ENCODE data around the gene TLK1. TPM values are rescaled to one million over a fixed set of nuclear protein-coding genes. Genes with fewer than 3 reads are reported as not detected.
"Not testable (repeated sequence)": the region's sequence is repeated elsewhere in the genome, so short reads cannot be mapped to it uniquely, and the experiment has no call there.

The TLK1 gene
- total RNA-seq, 4 donors from 2014 or later: 32.2 to 64.3 (median 45.4) TPM

DNA sequence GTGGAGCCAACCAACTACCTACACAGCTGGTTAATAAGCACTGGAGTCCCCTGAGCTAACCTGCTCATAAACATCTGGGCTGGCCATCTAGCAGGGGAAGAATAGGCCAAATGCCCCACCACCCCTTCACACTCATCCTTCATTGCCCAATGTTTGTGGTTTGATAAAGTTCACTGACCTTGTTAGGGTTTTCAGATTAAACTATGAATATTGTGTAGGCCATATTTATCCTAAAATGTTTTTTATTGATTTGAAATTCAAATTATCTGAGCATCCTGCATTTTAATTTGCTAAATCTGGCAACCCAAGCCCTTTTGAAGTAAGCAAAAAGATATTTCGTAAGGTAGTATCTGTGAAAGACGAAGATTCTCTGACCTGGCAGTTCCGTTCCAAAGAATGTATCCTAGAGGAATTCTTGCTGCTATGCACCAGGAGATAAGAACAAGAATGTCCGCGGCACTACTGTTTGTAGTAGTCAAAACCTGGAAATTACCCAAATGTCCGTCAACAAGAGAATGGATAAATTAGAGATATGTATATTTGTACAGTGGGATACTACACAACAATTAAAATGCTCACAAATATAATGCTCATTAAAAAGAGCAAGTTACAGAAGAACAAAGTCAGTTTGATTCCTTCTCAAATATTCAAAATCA is 5.8 kb upstream of the TLK1 start:
- no peaks in the 10 kb centered on the region for H3K9me3 ChIP-seq
- TF ChIP-seq, protein P1, sequence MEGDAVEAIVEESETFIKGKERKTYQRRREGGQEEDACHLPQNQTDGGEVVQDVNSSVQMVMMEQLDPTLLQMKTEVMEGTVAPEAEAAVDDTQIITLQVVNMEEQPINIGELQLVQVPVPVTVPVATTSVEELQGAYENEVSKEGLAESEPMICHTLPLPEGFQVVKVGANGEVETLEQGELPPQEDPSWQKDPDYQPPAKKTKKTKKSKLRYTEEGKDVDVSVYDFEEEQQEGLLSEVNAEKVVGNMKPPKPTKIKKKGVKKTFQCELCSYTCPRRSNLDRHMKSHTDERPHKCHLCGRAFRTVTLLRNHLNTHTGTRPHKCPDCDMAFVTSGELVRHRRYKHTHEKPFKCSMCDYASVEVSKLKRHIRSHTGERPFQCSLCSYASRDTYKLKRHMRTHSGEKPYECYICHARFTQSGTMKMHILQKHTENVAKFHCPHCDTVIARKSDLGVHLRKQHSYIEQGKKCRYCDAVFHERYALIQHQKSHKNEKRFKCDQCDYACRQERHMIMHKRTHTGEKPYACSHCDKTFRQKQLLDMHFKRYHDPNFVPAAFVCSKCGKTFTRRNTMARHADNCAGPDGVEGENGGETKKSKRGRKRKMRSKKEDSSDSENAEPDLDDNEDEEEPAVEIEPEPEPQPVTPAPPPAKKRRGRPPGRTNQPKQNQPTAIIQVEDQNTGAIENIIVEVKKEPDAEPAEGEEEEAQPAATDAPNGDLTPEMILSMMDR (IDR thresholded peaks at IDR 0.05): no peak
- TF ChIP-seq EP300 (IDR thresholded peaks at IDR 0.05): no peak
- TF ChIP-seq POLR2A (IDR thresholded peaks at IDR 0.05): no peak
- TF ChIP-seq POLR2AphosphoS5 (IDR thresholded peaks at IDR 0.05): no peak
- 55 to 96% methylated on average over 6 of the region's 6 CpGs for WGBS, 2 donors (ENCODE audit: low coverage in 1 of 2)
- no peak for ATAC-seq
- H3K36me3 ChIP-seq: no peaks in the 10 kb centered on the region
- no peak overlapping the region for H3K27ac ChIP-seq
- no peak overlapping the region for H3K4me3 ChIP-seq
- H3K4me1 ChIP-seq: peaks cover 0 to 9% (median 0%) of the 10 kb centered on the region in 3 donors
- H3K27me3 ChIP-seq: no peaks in the 10 kb centered on the region

DNA sequence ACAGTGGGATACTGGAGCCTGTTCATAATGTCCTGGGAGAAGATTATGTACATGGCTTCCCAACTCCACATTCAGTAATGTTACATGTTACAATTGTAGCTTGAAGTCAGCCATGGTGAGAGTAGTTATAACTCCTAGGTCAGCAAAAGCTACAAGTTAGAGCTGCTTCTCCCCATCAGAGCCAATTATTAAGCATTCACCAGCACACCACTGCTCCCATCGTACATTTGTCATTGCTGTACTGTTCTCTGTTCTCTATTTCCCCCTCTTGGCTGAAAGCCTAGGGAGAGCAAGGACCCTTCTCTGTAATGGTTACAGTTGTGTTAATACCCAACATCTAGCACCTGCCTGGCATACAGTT is 5.3 kb upstream of the TLK1 start:
- no peak for ATAC-seq

DNA sequence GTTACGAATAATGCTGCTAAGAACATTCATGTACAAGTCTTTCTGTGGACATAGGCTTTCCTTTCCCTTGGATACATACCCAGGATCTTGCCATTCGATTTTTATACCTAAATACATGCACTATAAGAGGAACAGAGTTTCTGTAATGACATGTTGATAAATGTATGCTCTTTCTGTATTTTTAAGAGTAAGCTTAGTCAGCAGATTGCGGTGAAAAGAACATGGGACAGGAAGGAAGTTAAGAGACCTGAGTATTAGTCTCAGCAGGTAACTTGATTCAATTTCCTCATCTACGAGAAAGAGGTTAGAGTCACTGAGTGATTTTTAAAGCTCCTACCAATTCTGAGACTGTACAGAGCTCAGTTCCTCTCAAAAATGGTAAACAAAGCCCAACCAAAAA is 2.6 kb upstream of the TLK1 start:
- no peak overlapping the region for H3K4me3 ChIP-seq
- no peak for ATAC-seq
- H3K36me3 ChIP-seq: no peaks in the 10 kb centered on the region
- WGBS, 2 donors (ENCODE audit: low coverage in 1 of 2): 71 to 86% methylated on average over 2 to 4 of the region's 4 CpGs
- peaks cover 0 to 19% (median 0%) of the 10 kb centered on the region in 3 donors for H3K4me1 ChIP-seq
- H3K27ac ChIP-seq: no peak overlapping the region
- TF ChIP-seq, protein P1 (IDR thresholded peaks at IDR 0.05): no peak
- TF ChIP-seq POLR2A (IDR thresholded peaks at IDR 0.05) (no peak), EP300 (IDR thresholded peaks at IDR 0.05) (no peak), POLR2AphosphoS5 (IDR thresholded peaks at IDR 0.05) (no peak)
- H3K9me3 ChIP-seq: no peaks in the 10 kb centered on the region
- no peaks in the 10 kb centered on the region for H3K27me3 ChIP-seq

More for the DNA sequence above, 5.3 kb upstream of the TLK1 start:
- H3K9me3 ChIP-seq: no peaks in the 10 kb centered on the region
- H3K27ac ChIP-seq: no peak overlapping the region
- TF ChIP-seq EP300 (IDR thresholded peaks at IDR 0.05) (no peak), POLR2A (IDR thresholded peaks at IDR 0.05) (no peak), POLR2AphosphoS5 (IDR thresholded peaks at IDR 0.05) (no peak)
- TF ChIP-seq, protein P1 (IDR thresholded peaks at IDR 0.05): no peak
- peaks cover 0 to 11% (median 0%) of the 10 kb centered on the region in 3 donors for H3K4me1 ChIP-seq
- WGBS, 2 donors (ENCODE audit: low coverage in 1 of 2): 60 to 75% methylated on average over 1 of the region's 1 CpG
- no peaks in the 10 kb centered on the region for H3K27me3 ChIP-seq
- H3K4me3 ChIP-seq: no peak overlapping the region
- H3K36me3 ChIP-seq: no peaks in the 10 kb centered on the region

DNA sequence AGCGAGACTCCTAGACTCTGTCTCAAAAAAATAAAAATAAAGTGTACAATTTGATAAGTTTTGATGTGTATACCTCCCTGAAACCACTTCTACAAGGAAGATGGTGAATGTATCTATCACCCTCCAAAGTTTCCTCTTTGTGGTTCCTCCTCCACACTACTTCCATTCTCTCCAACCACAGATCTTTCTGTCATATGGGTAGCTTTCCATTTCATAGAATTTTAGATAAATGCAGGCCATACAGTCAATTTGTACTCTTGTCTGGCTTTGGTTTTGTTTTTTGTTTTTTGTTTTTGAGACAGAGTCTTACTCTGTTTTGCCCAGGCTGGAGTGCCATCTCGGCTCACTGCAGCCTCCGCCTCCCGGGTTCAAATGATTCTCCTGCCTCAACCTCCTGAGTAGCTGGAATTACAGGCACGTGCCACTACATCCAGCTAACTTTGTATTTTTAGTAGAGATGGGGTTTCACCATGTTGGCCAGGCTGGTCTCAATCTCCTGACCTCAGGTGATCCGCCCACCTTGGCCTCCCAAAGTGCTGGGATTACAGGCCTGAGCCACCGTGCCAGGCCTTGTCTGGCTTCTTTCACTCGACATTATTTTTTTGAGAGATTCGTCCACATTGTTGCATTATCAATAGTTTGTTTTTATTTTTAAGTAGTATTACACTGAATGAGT is 2.0 kb upstream of the TLK1 start:
- not testable (repeated sequence) for H3K36me3 ChIP-seq, H3K4me3 ChIP-seq, H3K9me3 ChIP-seq, ATAC-seq, H3K27me3 ChIP-seq
- 84 to 93% methylated on average over 7 to 9 of the region's 9 CpGs for WGBS, 2 donors (ENCODE audit: low coverage in 1 of 2)
- Histone ChIP-seq H3K4me1 (peaks cover 0 to 25% (median 0%) of the 10 kb centered on the region in 3 donors), H3K27ac (peak overlapping the region in 1 of 4 donors; percentile 95)

DNA sequence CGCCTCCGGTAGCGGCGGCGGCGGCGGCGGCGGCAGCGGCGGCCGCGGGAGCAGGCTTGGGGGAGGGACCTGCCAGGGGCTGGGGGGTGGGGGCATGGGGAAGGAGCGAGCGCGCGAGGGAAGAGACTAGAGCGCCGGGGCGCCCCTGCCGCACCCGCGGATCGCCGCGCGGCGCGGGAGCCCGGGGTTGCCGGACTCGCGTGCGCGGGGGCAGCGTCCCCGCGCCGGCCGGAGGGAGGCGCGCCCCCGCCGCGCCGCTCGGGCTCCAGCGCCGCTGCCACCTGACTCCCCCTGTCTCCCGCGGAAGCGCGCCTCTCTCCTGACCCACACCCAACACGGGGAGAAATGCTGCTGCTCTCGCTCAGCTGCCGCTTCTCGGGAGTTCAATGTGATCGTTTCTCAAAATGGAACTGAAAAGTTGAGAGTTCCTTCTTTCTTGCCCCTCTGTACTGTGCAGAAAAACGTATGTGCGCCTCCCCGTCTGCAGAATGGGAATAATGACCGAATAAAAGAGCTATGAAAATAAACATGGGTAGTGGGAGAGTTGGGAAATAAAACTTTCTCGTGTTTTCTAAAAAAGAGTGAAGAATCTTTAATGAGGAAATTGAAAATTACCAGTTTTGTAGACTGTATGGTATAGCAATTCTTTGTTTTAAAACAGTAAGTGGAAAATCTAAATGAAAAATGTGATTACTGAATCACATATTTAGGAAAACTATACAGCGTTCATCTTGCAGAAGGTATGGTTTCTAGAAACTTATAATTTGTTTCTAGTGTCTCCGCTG is 455 bp upstream of the TLK1 start:
- Histone ChIP-seq H3K27ac (peak overlapping the region; percentile 71 to 96 (median 96)), H3K36me3 (no peaks in the 10 kb centered on the region), H3K27me3 (no peaks in the 10 kb centered on the region), H3K4me1 (peaks cover 0 to 38% (median 0%) of the 10 kb centered on the region in 3 donors), H3K9me3 (no peaks in the 10 kb centered on the region), H3K4me3 (peak overlapping the region; percentile 65 to 88)
- no peak for TF ChIP-seq POLR2A (IDR thresholded peaks at IDR 0.05)
- TF ChIP-seq EP300 (IDR thresholded peaks at IDR 0.05): no peak
- TF ChIP-seq, protein P1 (IDR thresholded peaks at IDR 0.05): peak in 1 of 4 experiments; percentile 37
- peak; percentile 18 for TF ChIP-seq POLR2AphosphoS5 (IDR thresholded peaks at IDR 0.05)
- WGBS, 2 donors (ENCODE audit: low coverage in 1 of 2): 1 to 12% methylated on average over 6 to 16 of the region's 65 CpGs
- ATAC-seq: peak; percentile 88
